Measurements from ENCODE around the gene TLR5. TPM values are rescaled to one million over a fixed set of nuclear protein-coding genes. Genes with fewer than 3 reads are reported as not detected.

TLR5 gene
- total and polyA plus RNA-seq, 2 donors (not counting 1 experiment from before 2014, with no cell fraction given) = 0.17 to 0.19 TPM

DNA sequence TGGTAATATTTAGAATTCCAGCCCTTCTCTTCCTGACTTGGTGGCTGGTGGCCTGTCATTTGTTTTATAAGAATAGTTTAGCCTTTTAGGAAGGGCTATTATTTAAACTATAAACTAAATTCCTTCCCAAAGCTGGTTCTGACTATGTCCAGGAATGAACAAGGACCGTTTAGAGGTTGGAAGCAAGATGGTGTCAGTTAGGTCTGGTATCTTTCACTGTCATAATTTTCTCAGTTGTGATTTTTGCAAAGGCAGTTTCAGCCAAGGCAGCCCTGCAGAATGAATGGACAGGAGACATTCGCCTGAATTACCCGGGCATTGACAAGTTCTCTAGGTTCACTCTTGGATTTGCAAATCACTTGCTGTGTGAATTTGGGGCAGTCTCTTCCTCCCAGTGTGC, 67.2 kb downstream of the TLR5 start:
- Histone ChIP-seq H3K9ac (ENCODE audit: insufficient read depth, low read length) (no peak overlapping the region), H2AFZ (ENCODE audit: low read length) (no peak overlapping the region), H3K4me1 (ENCODE audit: control insufficient read depth, extremely low read depth, insufficient read depth, low read length) (no peaks in the 10 kb centered on the region), H4K20me1 (ENCODE audit: control insufficient read depth, extremely low read depth, insufficient read depth, low read length) (no peaks in the 10 kb centered on the region), H3K4me3 (replicated peaks in 1 of 4; ENCODE audit: control extremely low read depth in 1 of 4, insufficient read depth in 1 of 4, low read depth in 3 of 4, low read length in 4 of 4) (no peak overlapping the region), H3K79me2 (ENCODE audit: control insufficient read depth, insufficient read depth, low read length) (no peaks in the 10 kb centered on the region), H3K27me3 (ENCODE audit: control insufficient read depth, insufficient read depth, low read length) (peaks cover 24% of the 10 kb centered on the region), H3K4me2 (ENCODE audit: extremely low read depth, insufficient read depth, low read length) (no peak overlapping the region), H3K36me3 (ENCODE audit: control insufficient read depth, insufficient read depth, low read length) (no peaks in the 10 kb centered on the region), H3K27ac (ENCODE audit: insufficient read depth, low read length) (no peak overlapping the region), H3K9me3 (ENCODE audit: control insufficient read depth, insufficient read depth, low read depth, low read length) (no peaks in the 10 kb centered on the region)
- TF ChIP-seq CTCF (conservative IDR thresholded peaks at IDR 0.05 in 1 of 2, IDR thresholded peaks at IDR 0.05 in 1 of 2; ENCODE audit: low read depth in 1 of 2, low read length in 2 of 2) = no peak
- no peak for TF ChIP-seq EZH2 (IDR thresholded peaks at IDR 0.05; ENCODE audit: low read length, missing control alignments)
- no peak for DNase-seq (ENCODE audit: low read depth in 2 of 2)

DNA sequence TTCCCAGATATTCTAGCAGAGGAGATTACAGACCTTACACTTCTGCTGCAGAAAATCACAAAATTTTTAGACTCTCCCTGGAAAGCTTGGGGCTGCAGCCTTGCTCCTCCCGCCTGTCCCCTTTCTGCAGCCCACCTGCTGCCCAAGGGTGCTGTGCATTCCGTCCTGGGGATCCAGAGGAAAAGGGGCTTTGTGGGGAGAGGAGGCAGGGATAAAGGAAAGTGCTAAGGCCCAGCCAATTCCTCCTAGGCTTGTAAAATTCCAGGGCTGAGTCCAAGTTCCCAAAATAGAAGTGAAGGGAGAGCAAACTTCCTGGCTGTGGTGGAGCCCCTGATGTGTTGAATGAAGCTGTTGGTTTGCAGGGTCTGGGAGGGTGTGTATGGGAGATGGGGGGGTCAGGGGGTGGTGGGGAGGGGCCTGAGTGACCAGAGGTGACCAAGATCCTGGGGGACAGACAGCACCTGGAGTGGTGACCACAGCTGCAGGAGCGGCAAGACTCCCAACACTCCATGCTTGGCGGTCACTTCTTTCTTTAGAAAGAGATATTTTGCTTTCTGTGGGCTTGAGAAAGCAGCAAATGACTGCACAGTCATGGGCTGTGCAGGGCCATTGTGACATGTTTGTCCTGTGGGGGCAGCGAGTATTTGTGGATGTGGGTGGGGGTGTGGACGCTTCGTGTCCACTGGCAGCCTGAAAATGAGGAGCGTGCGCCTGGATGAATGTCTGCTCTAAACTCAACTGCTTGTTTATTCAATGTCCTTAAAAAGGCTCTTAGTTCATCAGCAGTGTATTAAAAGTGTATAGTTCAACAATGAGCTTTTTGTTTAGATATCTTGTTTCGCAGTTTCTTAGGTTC, 68.4 kb downstream of the TLR5 start:
- Histone ChIP-seq H3K36me3 (ENCODE audit: control insufficient read depth, insufficient read depth, low read length) (no peaks in the 10 kb centered on the region), H3K27me3 (ENCODE audit: control insufficient read depth, insufficient read depth, low read length) (peaks cover 24% of the 10 kb centered on the region), H4K20me1 (ENCODE audit: control insufficient read depth, extremely low read depth, insufficient read depth, low read length) (no peaks in the 10 kb centered on the region), H3K79me2 (ENCODE audit: control insufficient read depth, insufficient read depth, low read length) (no peaks in the 10 kb centered on the region), H2AFZ (ENCODE audit: low read length) (no peak overlapping the region), H3K9ac (ENCODE audit: insufficient read depth, low read length) (no peak overlapping the region), H3K4me3 (replicated peaks in 1 of 4; ENCODE audit: control extremely low read depth in 1 of 4, insufficient read depth in 1 of 4, low read depth in 3 of 4, low read length in 4 of 4) (no peak overlapping the region), H3K4me1 (ENCODE audit: control insufficient read depth, extremely low read depth, insufficient read depth, low read length) (no peaks in the 10 kb centered on the region), H3K4me2 (ENCODE audit: extremely low read depth, insufficient read depth, low read length) (no peak overlapping the region), H3K9me3 (ENCODE audit: control insufficient read depth, insufficient read depth, low read depth, low read length) (no peaks in the 10 kb centered on the region), H3K27ac (ENCODE audit: insufficient read depth, low read length) (no peak overlapping the region)
- TF ChIP-seq CTCF (conservative IDR thresholded peaks at IDR 0.05 in 1 of 2, IDR thresholded peaks at IDR 0.05 in 1 of 2; ENCODE audit: low read depth in 1 of 2, low read length in 2 of 2) = no peak
- no peak for TF ChIP-seq EZH2 (IDR thresholded peaks at IDR 0.05; ENCODE audit: low read length, missing control alignments)
- DNase-seq (ENCODE audit: low read depth in 2 of 2) = peak in 1 of 2 donors; percentile 3

- TF ChIP-seq CTCF (conservative IDR thresholded peaks at IDR 0.05 in 1 of 2, IDR thresholded peaks at IDR 0.05 in 1 of 2; ENCODE audit: low read depth in 1 of 2, low read length in 2 of 2) = no peak
- no peak for TF ChIP-seq EZH2 (IDR thresholded peaks at IDR 0.05; ENCODE audit: low read length, missing control alignments)
- H4K20me1 ChIP-seq (ENCODE audit: control insufficient read depth, extremely low read depth, insufficient read depth, low read length) = no peaks in the 10 kb centered on the region
These were observed 74.0 kb downstream of the TLR5 start for GRCh38 chr1:223068900-223069665.

More at GRCh38 chr1:223068900-223069665, 74.0 kb downstream of the TLR5 start:
- H3K4me1 ChIP-seq (ENCODE audit: control insufficient read depth, extremely low read depth, insufficient read depth, low read length) = no peaks in the 10 kb centered on the region
- no peak overlapping the region for H3K4me3 ChIP-seq (replicated peaks in 1 of 4; ENCODE audit: control extremely low read depth in 1 of 4, insufficient read depth in 1 of 4, low read depth in 3 of 4, low read length in 4 of 4)
- DNase-seq (ENCODE audit: low read depth in 2 of 2) = no peak
- H3K27ac ChIP-seq (ENCODE audit: insufficient read depth, low read length) = no peak overlapping the region
- H3K36me3 ChIP-seq (ENCODE audit: control insufficient read depth, insufficient read depth, low read length) = no peaks in the 10 kb centered on the region
- peaks cover 7% of the 10 kb centered on the region for H3K27me3 ChIP-seq (ENCODE audit: control insufficient read depth, insufficient read depth, low read length)
- no peaks in the 10 kb centered on the region for H3K9me3 ChIP-seq (ENCODE audit: control insufficient read depth, insufficient read depth, low read depth, low read length)
- H3K9ac ChIP-seq (ENCODE audit: insufficient read depth, low read length) = no peak overlapping the region
- no peak overlapping the region for H2AFZ ChIP-seq (ENCODE audit: low read length)
- H3K79me2 ChIP-seq (ENCODE audit: control insufficient read depth, insufficient read depth, low read length) = no peaks in the 10 kb centered on the region
- H3K4me2 ChIP-seq (ENCODE audit: extremely low read depth, insufficient read depth, low read length) = no peak overlapping the region
